GM21390 (cell line): Measurements from ENCODE around the gene LIPT1.
"Not testable (repeated sequence)": the region's sequence is repeated elsewhere in the genome, so short reads cannot be mapped to it uniquely, and the experiment has no call there.

ENCODE experiments used
- ATAC-seq: cut with Tn5 transposase; IDR thresholded peaks from one replicate; pipeline ENCODE4 v1.9.1; 2021; ENCODE audit not compliant: unreplicated experiment

The LIPT1 gene

GRCh38 chr2:99171377-99172140 lies 16.8 kb downstream of the LIPT1 start:
- ATAC-seq: no peak

GRCh38 chr2:99180755-99181623 lies 26.2 kb downstream of the LIPT1 start, which contains the start of the genes MITD1 and MRPL30:
MITD1 (minus strand) TSS chr2:99181058; CDS start chr2:99180981, 77 bp downstream.
MRPL30 (plus strand) TSS chr2:99181184; CDS start chr2:99186204, 5,020 bp downstream.
- peak; percentile 92 for ATAC-seq

- ATAC-seq: no peak
Observed at GRCh38 chr2:99181624-99182000, 26.8 kb downstream of the LIPT1 start.

DNA sequence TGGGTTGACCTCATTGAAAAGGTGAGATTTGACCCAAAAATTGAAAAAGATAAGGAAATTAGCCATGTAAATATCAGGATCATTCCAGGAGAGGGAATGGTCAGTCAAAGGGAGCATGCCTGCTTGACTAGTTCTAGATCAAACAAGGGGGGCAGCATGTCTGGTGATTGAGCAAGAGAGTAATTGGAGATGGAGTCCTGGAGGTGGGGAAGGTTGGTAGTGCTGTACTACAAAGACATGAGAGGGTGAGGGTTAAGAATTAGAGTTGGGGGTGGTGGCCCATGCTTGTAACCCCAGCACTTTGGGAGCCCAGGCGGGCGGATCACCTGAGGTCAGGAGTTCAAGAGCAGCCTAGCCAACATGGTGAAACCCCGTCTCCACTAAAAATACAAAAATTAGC lies 28.3 kb downstream of the LIPT1 start:
- ATAC-seq: no peak

- ATAC-seq: no peak
Observed at GRCh38 chr2:99184811-99185210, 30.0 kb downstream of the LIPT1 start.

DNA sequence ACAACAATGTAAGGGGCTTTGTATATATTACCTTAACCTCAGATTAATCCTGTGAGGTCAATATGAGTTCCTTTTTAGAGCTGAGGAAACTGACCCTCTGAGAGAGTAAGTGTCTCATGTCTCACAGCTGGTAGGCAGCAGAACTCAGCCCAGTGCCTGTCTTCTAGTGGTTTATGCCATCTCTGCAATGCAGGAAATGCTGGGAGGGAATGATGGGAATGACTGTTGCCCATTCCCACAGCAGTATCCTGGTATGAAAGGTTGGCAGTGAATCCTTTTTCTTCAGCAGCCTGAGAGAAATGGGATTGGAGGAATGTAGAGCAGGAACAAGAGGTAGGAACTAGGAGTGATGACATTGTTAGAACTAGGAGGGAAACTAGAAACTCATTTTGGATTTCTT lies 32.2 kb downstream of the LIPT1 start:
- ATAC-seq: no peak

DNA sequence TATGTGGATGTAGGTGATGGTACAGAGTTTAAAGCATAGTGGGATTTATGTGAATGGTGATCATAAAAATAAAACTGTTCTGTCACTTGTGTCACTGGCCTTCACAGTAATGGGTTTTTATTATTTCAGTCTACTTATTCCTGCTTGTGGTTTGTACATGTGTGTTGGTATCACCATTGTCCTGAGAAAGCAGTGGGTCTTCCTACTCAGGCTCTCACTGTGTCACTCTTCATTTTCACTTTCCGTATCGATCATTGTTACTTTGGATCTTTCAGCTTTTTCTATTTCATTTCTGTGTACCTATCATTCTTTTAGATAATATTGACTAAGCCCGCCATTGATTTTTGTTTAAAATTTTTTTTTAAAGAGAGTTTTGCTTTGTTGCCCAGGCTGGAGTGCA lies 33.6 kb downstream of the LIPT1 start:
- ATAC-seq: no peak

- no peak for ATAC-seq
Observed at GRCh38 chr2:99190548-99190947, 35.8 kb downstream of the LIPT1 start.

DNA sequence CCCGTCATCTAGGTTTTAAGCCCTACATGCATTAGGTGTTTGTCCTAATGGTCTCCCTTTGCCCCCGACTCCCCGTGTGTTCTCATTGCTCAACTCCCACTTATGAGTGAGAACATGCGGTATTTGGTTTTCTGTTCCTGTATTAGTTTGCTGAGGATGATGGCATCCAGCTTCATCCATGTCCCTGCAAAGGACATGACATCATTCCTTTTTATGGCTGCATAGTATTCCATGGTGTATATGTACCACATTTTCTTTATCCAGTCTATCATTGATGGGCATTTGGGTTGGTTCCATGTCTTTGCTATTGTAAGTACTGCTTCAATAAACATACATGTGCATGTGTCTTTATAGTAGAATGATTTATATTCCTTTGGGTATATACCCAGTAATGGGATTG lies 37.6 kb downstream of the LIPT1 start:
- ATAC-seq: not testable (repeated sequence)

GRCh38 chr2:99198103-99198841 lies 43.5 kb downstream of the LIPT1 start:
- no peak for ATAC-seq

DNA sequence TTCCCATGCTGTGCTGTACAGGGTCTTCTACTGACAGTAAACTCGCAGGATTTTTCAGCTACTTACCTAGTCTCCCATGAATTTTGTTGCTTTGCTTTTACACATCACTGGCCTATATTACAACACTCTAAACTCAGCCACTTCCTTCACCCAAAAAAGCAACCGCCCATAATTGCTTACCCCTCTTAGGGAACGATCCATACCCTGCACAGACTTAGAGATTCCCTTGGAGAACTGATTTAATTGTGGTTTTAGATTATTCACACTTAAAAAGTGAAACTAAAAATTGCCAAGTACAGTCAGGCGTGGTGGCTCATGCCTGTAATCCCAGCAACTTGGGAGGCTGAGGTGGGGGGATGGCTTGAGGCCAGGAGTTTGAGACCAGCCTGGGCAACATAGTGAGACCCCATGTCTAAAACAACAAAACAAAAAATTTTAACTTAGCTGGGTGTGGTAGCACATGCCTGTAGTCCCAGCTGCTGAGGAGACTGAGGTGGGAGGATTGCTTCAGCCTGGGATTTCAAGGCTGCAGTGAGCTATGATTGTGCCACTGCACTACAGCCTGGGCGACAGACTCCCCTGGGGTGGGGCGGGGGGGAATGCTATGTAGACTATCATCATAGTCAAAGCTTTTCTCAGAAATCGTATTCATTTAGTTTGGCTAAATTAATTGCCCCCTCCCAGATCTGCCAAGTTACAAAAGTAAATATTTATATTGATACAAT lies 45.5 kb downstream of the LIPT1 start:
- no peak for ATAC-seq

DNA sequence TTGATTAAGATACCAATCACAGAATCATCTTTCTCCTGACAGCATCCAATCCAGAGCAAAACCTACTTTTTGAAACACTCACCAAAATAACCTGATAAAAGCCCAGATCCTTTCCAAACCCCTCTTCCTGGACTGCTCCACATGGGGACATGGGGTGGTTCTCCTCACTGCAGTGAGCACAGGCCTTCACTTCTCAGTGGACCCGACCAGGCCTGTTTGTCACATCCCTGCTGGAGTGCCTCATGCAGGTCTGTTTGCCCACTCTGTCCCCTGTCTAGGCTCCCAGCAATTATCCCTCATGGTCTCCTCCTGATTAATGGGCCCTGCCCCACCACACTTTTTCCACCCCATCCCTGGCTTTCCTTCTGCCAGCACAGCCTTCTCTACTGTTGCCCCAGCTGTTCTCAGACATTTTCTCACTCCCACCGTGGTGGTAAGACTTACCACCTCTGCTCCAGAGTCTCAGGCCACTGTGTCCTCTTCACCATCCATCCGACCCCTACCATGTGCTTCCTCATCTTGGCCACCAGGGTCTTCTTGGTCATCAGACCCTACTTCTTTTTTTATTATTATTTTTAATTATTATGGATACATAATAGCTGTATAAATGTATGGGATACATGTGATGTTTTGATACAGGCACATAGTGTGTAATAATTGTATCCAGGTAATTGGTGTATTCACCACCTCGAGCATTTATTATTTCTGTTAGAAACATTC lies 47.4 kb downstream of the LIPT1 start:
- ATAC-seq: no peak

- no peak for ATAC-seq
Observed at GRCh38 chr2:99205491-99205890, 50.7 kb downstream of the LIPT1 start.
